Right hindlimb (tissue), 1 donor: ENCODE data around the gene MRTFA.
A peak's percentile ranks its signal among the peaks of the same experiment; 100 is the strongest.
"Not testable (repeated sequence)": the region's sequence is repeated elsewhere in the genome, so short reads cannot be mapped to it uniquely, and the experiment has no call there.

Experiments used
- DNase-seq: peaks from one replicate; pipeline ENCODE4 v3.0.0-alpha.2; 2018

Gene MRTFA

GRCh38 chr22:40625794-40626193 lies 10.7 kb downstream of the MRTFA start:
- not testable (repeated sequence) for DNase-seq

GRCh38 chr22:40625281-40625680 lies 11.2 kb downstream of the MRTFA start:
- not testable (repeated sequence) for DNase-seq

GRCh38 chr22:40624770-40625169 lies 11.7 kb downstream of the MRTFA start:
- no peak for DNase-seq

GRCh38 chr22:40621309-40622151 lies 15.0 kb downstream of the MRTFA start:
- no peak for DNase-seq

GRCh38 chr22:40620464-40621046 lies 16.0 kb downstream of the MRTFA start:
- DNase-seq: no peak

- no peak for DNase-seq
These were observed 18.1 kb downstream of the MRTFA start for GRCh38 chr22:40618400-40618799.

GRCh38 chr22:40616578-40616977 lies 19.9 kb downstream of the MRTFA start:
- no peak for DNase-seq

GRCh38 chr22:40613067-40613466 lies 23.5 kb downstream of the MRTFA start:
- DNase-seq: no peak

- DNase-seq: no peak
These were observed 24.2 kb downstream of the MRTFA start for GRCh38 chr22:40612291-40612751.

- no peak for DNase-seq
These were observed 24.9 kb downstream of the MRTFA start for GRCh38 chr22:40611606-40612005.

- no peak for DNase-seq
These were observed 26.1 kb downstream of the MRTFA start for GRCh38 chr22:40610329-40610850.

- no peak for DNase-seq
These were observed 27.3 kb downstream of the MRTFA start for GRCh38 chr22:40609216-40609615.

- no peak for DNase-seq
These were observed 29.0 kb downstream of the MRTFA start for GRCh38 chr22:40607506-40607905.

- no peak for DNase-seq
These were observed 30.2 kb downstream of the MRTFA start for GRCh38 chr22:40606306-40606705.

GRCh38 chr22:40605761-40606160 lies 30.8 kb downstream of the MRTFA start:
- no peak for DNase-seq

GRCh38 chr22:40603088-40603605 lies 33.4 kb downstream of the MRTFA start:
- DNase-seq: no peak

GRCh38 chr22:40602231-40602630 lies 34.3 kb downstream of the MRTFA start:
- DNase-seq: no peak

- no peak for DNase-seq
These were observed 36.8 kb downstream of the MRTFA start for GRCh38 chr22:40599731-40600130.

- DNase-seq: not testable (repeated sequence)
These were observed 37.8 kb downstream of the MRTFA start for GRCh38 chr22:40598712-40599111.

GRCh38 chr22:40597526-40598430 lies 38.7 kb downstream of the MRTFA start:
- peak; percentile 68 for DNase-seq

GRCh38 chr22:40595497-40596234 lies 40.9 kb downstream of the MRTFA start:
- DNase-seq: no peak

- DNase-seq: no peak
These were observed 41.6 kb downstream of the MRTFA start for GRCh38 chr22:40594924-40595323.
